ENCODE results near the gene EDDM13. TPM values are rescaled to one million over a fixed set of nuclear protein-coding genes. Genes with fewer than 3 reads are reported as not detected.

Gene EDDM13
- total and polyA plus RNA-seq, 9 donors: 0.28 TPM; not detected in 8

DNA sequence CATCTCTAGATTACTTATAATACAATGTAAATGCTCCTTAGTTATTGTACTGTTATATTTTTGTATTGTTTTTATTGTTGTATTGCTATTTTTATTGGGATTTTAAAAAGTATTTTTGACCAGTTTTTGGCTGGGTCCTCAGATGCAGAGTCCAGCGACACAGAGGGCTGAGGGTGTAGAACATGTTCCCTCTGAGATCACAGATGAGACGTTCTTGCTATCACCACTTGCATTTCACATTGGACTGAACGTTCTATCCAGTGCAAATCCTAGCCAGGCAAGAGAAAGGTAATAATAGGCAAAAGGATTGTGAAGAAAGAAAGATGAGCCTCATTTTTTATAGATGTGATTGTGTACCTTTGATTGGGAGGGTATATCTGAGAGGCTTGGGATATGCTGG lies 27.1 kb downstream of the EDDM13 start:
- Histone ChIP-seq H3K9me3 (no peaks in the 10 kb centered on the region), H3K27ac (no peak overlapping the region), H3K36me3 (no peaks in the 10 kb centered on the region), H3K27me3 (no peaks in the 10 kb centered on the region), H3K4me3 (no peak overlapping the region), H3K4me1 (ENCODE audit: insufficient read depth) (no peaks in the 10 kb centered on the region)
- TF ChIP-seq EP300 (IDR thresholded peaks at IDR 0.05) (no peak), CTCF (IDR thresholded peaks at IDR 0.05) (no peak), POLR2A (IDR thresholded peaks at IDR 0.05) (no peak)
- no peak for DNase-seq
- intact Hi-C loops (cut with DNase I): loop anchor here in 1 of 4 donors (10.0 kb wide), 1 partner anchor 155 kb away; the partner anchor contains the start of gene ZNF444
- whole genome bisulfite sequencing, 3 donors: 39 to 53% (median 51%) methylated on average over 3 of the region's 3 CpGs

GRCh38 chr19:56301155-56301554 lies 28.6 kb downstream of the EDDM13 start:
- Histone ChIP-seq H3K9me3 (no peaks in the 10 kb centered on the region), H3K36me3 (no peaks in the 10 kb centered on the region), H3K27ac (no peak overlapping the region), H3K4me1 (ENCODE audit: insufficient read depth) (no peaks in the 10 kb centered on the region), H3K4me3 (no peak overlapping the region), H3K27me3 (no peaks in the 10 kb centered on the region)
- intact Hi-C loops (cut with DNase I): loop anchor here in 1 of 4 donors (10.0 kb wide), 1 partner anchor 156 kb away; the partner anchor contains the start of gene ZNF444
- 55 to 75% (median 59%) methylated on average over 5 of the region's 5 CpGs for WGBS, 3 donors
- no peak for TF ChIP-seq POLR2A (IDR thresholded peaks at IDR 0.05)
- no peak for TF ChIP-seq CTCF (IDR thresholded peaks at IDR 0.05)
- no peak for TF ChIP-seq EP300 (IDR thresholded peaks at IDR 0.05)
- DNase-seq: no peak

DNA sequence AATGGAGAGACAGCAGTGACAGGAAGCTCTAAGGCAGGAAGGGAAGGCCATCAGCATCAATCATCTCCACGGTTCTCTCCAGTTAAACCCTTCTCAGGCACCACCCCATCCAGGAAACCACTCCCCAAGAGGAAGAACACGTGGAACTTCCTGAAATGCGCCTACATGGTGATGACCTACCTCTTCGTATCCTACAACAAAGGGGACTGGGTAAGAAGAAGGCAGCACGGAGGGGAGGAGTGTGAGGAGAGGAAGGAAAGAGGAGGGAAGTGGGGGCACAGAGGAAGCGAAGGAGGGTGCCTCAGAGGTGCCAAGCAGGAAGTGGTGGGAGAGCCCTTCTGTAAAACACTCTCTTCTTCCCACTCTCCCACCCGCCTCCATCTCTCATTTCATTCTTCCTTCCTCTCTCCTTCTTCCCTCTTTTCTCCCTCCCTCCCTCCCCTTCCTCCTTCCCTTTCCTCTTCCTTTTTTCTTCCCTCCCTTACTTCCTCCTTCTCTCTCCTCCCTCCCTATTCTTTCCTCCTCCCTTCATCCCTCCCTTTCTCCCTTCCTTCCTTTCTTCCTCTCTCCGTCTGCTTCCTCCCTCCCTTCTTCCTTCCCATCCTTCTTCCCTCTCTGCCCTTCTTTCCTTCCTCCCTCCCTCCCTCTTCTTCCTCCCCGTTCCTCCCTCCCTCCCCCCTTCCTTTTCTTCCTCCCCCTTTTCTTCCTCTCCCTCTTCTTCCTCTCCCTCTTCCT lies 29.5 kb downstream of the EDDM13 start:
- H3K4me3 ChIP-seq: no peak overlapping the region
- no peak overlapping the region for H3K27ac ChIP-seq
- WGBS, 3 donors: 77 to 84% (median 79%) methylated on average over 9 of the region's 9 CpGs
- TF ChIP-seq POLR2A (IDR thresholded peaks at IDR 0.05): no peak
- TF ChIP-seq EP300 (IDR thresholded peaks at IDR 0.05): no peak
- TF ChIP-seq CTCF (IDR thresholded peaks at IDR 0.05): no peak
- H3K9me3 ChIP-seq: no peaks in the 10 kb centered on the region
- no peaks in the 10 kb centered on the region for H3K27me3 ChIP-seq
- no peaks in the 10 kb centered on the region for H3K36me3 ChIP-seq
- H3K4me1 ChIP-seq (ENCODE audit: insufficient read depth): no peaks in the 10 kb centered on the region
- no peak for DNase-seq
- intact Hi-C loops (cut with DNase I): loop anchor here in 1 of 4 donors (10.0 kb wide), 1 partner anchor 157 kb away; the partner anchor contains the start of gene ZNF444

DNA sequence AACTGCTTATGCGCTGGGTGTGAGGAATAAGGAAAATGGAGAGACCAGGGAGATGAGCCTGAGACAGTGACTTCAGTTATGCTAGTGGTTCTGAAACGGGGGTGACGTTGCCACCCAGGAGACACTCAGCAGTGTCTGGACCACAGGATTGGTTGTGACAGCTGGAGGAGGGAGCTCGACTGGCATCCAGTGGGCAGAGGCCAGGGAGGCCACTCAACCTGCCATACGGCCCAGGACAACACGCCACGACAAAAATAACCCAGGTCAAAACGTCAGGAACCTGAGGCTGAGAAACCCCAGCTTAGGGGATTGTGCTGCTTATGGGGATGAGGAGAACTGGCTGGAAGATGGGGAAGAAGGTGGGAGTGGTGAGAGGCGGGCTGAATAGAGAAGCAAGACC lies 31.7 kb downstream of the EDDM13 start:
- Histone ChIP-seq H3K27ac (no peak overlapping the region), H3K4me1 (ENCODE audit: insufficient read depth) (no peaks in the 10 kb centered on the region), H3K4me3 (no peak overlapping the region), H3K27me3 (no peaks in the 10 kb centered on the region), H3K9me3 (no peaks in the 10 kb centered on the region), H3K36me3 (no peaks in the 10 kb centered on the region)
- intact Hi-C loops (cut with DNase I): loop anchor here in 1 of 4 donors (10.0 kb wide), 1 partner anchor 159 kb away; the partner anchor contains the start of gene ZNF444
- 90 to 93% (median 91%) methylated on average over 9 of the region's 9 CpGs for WGBS, 3 donors
- DNase-seq: no peak
- no peak for TF ChIP-seq EP300 (IDR thresholded peaks at IDR 0.05)
- TF ChIP-seq POLR2A (IDR thresholded peaks at IDR 0.05): no peak
- TF ChIP-seq CTCF (IDR thresholded peaks at IDR 0.05): no peak

Measured in ovary (tissue), 9 donors.